Epithelial cell of prostate (primary cell): ENCODE data around the gene HNRNPL.

Experiments
- DNase-seq: peaks from one replicate; pipeline ENCODE4 v3.0.0-alpha.2; 2011; ENCODE audit warnings: low read depth, low spot score
- H3K27ac ChIP-seq: fragments of 450-650 bp; 2 replicates; pipeline ENCODE4 v1.5.1; 2017; ENCODE audit warnings: mild to moderate bottlenecking

Gene HNRNPL

DNA sequence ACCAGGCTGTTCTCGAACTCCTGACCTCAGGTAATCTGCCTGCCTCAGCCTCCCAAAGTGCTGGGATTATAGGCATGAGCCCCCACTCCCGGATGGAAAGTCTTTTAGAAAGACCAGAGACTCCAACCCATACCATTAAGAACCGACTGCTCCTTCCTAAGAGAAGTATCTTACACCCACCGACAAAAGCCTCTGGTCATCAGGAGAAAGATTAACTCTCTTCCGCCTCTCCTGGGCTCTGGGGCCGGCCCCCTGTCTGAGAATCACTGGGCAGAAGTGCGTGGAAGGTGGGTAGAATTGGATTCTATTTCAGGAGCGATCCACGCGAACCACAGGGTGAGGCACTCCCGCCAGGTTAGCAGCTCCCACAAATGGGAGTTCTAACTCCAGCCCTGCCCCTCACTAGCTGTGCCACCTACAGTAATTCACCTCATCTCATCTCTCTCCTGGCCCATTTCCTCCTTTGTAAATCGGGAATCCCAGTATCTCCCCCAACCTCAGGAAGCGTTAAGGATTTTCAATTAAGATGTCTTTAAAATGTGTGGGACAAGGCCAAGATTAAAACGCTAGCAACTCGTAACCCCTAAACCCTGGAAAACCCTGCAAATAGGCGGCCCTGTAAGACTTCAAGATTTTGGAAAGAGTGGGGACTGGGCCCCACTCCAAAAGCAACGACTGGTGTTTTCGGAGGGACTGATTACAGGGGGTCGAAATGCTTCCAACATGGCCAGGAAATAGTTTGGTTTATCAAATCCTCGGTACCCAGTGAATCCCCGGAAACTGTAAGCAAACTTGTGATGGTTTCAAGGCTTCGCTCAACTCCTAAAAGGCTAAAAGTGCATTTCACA lies 1.3 kb downstream of the HNRNPL start:
- H3K27ac ChIP-seq, result peak overlapping the region; percentile 99
- DNase-seq, result no peak

DNA sequence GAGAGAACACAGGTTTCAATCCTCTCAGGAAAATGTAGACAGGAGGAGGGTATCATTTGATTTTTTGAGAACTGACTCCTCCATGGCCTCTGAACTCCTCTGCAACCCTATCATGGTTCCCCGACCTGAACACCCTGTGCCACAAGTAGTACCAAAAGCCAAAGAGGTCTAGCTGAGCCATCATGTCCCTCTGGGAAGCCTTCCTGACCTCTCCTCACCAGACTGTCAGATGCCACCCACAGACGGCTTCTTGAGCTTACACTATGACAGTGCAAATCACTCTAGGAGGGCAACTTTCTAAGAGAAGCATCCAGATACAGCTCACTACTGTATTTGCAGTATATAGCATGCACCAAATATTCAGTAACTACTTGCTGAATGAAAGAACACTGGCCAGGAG lies 3.7 kb downstream of the HNRNPL start:
- DNase-seq, result no peak
- H3K27ac ChIP-seq, result no peak overlapping the region

DNA sequence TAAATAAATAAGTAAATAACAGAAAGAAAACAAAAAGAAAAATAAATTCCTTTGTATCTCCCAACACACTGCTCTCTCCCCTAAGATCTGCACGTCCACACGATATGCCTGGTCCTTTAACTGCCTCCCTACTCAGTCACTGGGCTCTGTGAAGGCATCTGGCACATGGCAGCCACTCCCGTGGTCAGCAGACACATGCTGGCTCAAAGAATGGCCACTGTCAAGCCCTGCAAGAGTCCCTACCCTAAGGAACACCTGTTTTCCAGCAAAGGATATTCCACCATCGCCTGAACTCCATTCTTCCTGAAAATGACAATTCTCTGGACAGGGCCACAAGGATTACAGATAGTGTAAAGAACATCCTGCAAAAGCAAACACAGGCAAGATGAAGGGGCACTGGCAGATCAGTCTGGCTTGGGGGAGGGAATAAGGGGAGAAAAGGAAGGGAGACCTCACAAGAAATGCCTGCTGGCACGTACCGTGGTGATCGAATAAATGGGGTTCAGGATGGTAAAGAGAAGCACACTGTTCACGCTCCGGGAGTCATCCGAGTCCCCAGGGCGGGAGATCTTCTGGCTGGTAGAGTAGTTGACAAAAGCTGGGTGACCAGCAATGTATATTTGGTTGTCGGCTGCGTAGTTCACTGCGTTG lies 4.3 kb downstream of the HNRNPL start:
- no peak overlapping the region for H3K27ac ChIP-seq
- DNase-seq, result no peak

DNA sequence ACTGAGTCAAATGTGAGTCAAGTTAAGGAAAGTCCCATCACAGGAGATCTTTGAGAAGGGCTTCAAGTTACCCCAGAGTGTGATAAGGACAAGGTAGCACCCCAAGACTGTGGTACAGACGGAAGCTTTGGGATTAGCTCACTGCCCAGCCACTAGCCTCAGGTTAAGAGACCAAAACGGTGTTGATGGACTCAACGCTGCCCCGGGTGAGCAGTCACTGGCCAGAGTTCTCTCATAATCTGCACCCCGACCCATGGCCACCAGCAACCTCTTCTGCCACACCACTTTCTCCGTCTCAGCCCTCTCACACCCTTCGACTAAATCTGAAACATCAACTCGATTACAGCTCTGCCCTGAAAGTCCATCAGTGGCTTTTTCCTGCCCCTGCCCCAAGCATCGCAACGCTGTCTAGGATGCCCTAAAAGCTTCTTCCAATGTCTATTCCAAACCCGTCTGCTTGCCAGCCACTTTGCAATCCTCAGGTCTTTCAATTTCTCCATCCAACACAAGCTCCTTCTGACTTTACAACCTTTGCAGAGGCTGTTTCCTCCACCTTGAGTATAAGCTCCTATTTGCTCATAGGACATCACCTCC lies 5.6 kb downstream of the HNRNPL start:
- DNase-seq, result no peak
- no peak overlapping the region for H3K27ac ChIP-seq

DNA sequence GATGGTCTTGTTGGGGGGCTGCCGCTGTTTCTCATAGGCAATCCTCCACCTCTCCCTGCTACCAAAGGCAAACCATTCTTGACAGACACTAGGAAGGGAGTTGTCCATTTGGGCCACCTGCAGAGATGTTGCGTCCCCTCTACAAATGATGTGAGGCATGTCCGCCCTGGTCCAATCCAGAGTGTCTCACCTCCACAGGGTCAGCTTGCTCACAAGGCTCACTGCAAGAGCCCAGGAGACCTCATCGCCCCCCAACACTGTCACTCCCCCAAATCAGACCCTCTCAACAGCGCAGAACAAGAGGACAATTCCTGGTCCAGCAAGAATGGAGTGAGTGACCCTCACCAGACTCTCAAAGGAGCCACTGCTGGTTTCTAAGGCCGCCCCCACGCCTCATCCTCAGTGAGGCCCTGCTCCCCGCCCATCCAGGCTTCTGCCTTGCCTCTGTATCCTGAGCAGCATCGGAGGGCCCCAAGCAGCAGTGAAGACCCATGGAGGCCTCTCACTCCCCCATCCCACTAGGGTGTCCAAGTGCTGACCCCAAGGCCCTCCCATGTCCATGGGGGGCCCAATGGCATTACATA lies 6.5 kb downstream of the HNRNPL start:
- no peak for DNase-seq
- H3K27ac ChIP-seq, result no peak overlapping the region

DNA sequence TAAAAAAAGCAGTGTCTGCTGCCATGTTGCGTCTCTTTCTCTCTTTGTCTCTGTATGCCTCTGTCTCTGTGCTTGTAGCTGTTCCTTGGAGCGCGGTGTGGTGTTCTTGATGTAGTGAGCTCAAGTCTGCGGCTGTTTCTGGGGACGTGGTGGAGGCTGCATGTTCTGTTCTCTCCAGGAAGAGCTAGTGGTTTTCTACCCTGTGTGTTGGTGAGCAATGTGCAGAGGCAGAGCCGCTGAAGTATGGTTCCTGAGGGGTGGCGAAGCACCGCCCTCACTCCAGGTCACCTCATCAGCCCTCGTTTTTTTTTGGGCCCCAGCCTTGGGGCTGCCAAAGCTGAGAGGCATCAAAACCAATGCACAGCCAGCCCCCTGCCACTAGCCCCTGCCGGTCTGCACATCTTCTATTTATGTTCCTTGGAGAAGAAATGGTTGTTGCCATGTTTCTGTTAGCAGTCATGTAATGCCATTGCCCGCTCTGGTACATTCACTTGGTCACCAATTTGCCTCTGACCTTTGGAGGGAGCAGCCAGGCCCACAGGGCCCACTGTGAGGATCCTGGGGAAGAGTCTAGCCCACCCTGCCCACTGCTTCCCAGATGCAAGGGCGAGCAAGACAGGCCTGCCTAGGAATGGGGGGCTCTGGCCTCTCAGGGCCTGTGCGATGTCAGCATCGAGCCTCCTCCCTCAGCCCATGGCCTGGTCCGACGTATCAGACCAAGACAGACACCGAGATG lies 7.2 kb downstream of the HNRNPL start:
- H3K27ac ChIP-seq, result no peak overlapping the region

DNA sequence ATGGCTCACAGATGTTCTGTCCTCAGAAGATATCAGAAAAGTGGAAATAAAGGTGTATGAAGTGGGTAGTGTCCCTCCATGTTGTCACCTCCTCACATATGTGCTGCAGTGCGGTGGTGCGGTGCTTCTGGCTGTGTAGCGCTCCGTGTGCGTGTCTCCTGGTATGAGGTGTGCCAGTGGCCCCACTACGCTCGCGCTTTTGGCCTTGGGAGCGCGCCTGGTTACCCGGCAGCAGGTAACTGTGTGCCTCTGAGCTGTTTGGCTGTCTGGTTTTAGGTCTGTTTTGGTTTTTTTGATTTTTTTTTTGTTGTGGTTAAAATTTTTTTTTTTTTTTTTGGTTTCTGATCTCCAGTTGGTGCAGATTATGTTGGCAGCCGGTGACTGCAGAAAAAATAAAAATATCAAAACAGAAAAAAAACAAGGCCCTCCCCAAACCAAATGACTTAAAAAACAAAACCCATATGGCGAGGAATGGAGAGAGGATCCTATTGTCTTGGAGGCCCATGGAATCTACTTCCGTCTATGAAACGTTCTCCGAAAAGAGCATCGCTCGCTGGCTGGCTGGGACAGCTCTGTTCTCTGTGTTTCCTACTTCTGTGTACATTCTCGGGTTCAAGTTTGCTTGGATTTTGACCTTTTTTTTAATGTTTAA lies 7.9 kb downstream of the HNRNPL start:
- DNase-seq, result no peak
- H3K27ac ChIP-seq, result no peak overlapping the region

More for the DNA sequence above, 7.2 kb downstream of the HNRNPL start:
- DNase-seq, result no peak

DNA sequence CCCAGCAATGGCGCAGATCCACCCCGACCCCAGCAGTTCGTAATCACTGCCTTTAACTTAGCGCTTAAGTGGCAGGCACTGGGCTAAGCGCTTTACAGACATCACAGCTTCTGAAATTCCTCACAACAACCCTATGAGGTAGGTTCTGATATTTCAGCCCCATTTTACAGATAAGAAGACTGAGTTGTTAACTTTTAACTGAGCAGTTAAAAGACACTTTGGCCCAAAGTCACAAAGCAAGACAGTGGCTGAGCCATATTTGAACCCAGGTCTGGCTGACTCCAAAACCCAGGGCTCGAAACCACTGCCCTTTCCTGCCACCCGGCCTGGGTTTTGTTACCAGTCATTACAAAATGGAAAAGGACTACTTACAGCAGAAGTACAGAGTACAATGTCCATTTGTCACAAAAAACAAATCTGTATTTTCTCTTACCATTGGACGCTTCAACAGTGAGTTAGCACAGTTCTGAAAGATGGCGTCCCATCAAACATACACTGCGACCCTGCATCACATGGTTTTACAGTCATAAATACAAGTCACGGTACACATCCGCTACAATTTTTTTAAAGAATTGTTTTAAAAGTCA lies 8.5 kb downstream of the HNRNPL start:
- peak overlapping the region; percentile 91 for H3K27ac ChIP-seq
- DNase-seq, result no peak

DNA sequence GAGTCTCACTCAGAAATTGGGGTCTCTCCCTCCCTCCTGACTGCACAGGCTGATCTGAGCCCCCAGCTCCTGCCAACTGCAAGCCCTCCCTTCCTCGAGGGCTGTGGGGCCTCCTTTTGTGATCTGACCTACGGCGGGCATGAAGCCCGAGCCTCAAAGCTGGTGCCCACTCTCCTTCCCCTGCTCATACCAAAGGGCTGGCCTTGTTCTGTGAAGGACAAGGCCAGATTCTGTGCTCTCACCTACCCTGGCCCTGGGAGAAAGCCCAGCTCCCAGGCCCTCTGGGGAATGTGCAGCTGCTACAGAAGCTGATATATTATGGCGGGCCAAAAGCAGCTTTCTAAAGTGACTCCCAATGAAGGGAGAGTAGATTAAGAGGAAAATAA lies 9.2 kb downstream of the HNRNPL start:
- DNase-seq, result no peak
- peak overlapping the region; percentile 91 for H3K27ac ChIP-seq

DNA sequence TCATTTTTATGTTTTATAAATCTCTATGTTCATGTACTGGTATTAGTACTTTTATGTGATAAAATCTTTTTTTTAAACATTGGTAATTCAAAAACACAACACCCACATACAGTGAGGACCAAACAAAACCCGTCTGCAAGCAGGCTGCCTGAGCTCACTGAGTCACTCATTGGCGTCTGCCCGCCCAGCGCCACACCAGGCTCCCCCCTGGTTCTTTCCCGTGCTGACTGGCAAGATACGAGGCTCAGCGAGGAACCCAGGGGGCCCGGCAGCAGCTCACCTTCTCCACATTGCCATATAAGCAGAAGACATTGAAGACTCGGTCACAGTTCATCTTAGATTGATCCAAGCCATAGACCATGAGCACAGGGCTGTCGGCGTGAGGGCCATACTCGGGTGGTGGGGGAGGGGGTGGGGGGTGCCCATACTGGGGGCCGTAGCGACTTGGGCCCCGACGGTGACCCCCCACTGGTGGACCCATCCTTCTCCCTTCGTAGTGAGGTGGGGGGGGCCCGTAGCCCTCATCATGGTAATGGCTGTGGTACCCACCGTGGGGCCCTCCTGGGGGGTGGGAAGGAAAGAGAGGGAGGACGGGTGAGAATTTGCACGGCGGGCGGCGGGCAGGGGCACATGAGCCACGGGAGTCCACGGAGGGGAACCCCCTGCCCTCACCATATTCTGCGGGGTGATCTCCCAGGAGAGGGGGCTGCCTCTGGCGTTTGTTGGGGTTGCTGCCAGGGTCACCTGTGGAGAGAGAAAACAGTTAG lies 9.8 kb downstream of the HNRNPL start:
- peak overlapping the region; percentile 91 for H3K27ac ChIP-seq
- no peak for DNase-seq

DNA sequence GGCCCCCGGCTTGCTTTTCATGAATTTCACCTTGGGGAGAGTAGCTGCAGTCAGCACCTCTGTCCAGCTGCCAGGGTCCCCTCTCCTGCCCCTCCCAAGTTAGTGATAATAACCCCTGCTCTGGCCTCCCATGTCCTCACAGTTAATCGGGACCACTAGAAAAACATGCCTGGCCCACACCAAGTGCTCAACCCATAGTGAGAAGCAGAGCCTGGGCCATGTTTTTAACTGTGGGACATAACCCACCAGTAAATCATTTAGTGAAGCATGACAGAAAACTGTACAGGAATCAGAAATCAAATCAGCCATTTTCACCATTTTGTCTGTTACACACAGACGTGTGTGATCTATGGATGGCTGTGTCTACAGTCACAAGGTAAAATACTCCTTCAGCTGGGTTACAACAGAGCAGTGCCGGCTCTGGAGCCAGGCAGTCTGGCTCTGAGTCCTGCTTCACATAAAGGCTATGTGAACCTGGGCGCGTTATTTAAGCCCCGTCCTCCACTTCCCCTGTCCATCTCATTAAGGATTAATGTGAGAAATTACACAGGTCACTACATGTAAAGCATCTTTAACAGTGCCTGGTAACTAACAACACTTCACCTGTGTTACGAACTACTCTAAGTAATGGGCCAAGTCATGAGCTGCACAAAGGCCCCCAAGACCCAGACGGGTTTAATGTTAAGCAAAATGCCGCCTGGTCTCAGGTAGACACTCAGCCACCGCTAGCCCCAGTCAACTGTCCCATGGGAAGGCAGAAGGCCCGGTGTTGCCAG lies 10.6 kb downstream of the HNRNPL start:
- peak overlapping the region; percentile 91 for H3K27ac ChIP-seq
- no peak for DNase-seq

DNA sequence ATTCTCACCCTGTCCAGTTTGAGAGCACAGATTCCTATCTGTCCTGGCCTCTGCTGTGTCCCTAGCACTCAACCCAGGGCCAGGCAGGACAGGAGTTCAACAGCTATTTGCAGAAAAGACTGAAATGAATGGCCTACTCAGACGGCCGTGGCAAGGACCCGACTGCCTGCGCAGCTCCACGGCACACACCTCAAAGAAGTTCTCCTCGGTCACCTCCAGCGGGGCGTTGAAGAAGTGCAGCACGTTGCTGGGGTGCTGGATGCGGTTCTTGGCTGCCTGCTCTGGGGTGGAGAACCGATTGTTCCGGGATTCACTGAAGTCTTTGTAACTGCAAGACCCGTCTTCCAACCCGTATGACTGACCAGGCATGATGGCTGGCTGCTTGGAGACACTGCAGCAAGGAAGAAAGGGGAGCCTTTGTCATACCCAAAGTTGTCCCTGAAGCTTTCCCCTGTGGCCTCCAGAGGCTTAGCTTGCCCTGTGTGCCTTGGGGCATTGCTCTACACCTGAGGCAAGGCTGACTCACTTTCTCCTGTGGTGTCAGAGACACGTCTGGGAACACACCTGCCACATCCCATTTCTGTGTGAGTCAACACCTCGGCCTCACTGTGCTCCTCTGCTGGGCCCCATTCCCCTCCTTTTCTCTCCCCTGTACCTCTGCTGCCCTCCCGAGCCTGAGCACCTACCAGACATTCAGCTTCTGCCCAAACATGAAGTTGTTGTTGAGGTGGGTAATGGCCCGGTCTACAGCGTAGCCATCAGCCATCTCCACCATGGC lies 11.4 kb downstream of the HNRNPL start:
- peak; percentile 90 for DNase-seq
- H3K27ac ChIP-seq, result peak overlapping the region; percentile 91

DNA sequence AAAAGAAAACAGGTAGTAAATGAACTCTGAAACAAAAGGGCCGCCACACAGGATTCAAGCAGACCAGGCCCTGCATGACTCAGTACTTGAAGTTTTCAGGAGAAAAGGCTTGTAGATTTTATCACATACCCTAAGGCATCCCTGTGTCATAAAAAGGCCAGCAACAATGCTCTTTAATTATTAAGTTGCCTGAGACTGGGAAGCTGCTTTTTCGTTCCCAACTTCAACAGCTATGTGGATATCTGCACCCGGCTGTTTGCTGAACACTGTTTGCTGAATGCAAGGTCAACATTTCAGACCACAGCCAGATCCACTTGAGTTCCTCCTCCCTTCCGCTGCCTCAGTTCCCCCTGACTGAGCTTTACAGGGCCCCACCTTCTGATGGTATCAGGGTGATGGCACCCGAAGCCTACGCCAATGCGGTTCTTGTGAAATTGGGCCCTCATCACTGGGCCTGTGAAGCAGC lies 12.1 kb downstream of the HNRNPL start:
- DNase-seq, result peak; percentile 73
- peak overlapping the region; percentile 91 for H3K27ac ChIP-seq

DNA sequence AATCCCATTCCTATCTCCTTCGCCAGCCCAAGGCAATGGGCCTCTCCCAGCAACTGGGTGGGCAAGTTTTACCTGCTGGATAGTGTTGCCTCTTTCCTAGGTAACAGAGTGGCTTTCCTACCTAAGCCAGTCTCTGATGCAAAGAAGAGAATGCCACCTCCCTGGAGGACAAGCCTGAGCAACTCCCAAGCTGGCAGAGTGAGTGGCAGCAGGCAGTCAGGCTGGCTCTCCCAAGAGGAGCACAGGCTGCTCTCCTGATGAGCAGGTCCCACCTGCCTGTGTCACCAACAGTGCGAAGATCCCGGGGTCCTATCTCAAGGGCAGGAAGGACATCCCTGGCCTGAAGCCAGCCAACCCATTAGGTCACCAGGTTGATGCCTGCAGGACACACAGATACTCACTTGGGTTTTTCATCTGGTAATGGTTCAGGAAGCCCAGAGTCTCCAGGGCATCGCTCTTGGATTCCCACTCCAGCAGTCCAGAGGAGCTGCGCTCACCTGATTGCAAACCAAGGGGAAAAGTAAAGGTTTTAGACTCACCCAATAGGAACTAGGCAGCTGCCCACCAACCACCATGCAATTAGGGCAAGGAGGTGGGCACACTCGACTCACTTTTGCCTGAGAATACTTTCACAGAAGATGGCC lies 12.7 kb downstream of the HNRNPL start:
- H3K27ac ChIP-seq, result peak overlapping the region; percentile 91
- no peak for DNase-seq

DNA sequence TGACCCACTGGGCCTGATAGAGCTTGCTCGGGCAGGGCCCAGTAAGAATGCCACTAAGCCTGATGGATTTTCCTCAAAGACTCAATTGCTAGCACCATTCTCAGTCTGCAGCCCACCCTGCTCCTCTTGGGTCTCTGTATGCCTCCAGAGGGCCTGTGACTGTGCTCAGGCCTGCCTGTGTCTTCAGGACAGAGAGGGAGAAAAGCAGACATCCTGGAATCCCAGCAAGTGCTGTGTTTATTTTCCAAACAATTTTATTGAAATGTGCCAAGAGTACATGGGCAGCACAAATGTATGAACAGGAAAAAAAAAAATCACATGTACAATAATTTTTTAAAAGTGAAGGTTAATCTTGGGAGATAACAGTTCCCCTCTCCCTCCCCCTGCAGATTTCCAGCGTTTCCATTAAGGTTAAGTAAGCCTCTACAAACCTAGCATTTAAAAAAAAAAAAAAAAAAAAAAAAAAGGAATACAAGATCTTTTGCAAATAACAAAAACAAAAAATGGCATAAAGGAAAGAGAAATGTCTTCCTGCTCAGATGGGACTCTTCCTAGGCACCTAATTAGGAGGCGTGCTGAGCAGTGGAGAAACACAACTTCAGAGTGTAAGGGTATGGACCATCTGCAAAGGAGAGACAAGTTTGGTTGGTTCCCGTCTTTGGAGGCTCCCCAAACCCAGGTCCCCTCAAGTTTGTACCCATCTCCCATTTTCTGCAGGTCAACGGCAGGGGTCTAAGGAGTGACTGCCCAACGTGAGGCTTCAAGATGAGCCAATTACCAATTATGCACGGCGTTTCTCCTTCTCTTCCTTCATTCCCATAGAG lies 13.4 kb downstream of the HNRNPL start:
- peak overlapping the region; percentile 91 for H3K27ac ChIP-seq
- no peak for DNase-seq

DNA sequence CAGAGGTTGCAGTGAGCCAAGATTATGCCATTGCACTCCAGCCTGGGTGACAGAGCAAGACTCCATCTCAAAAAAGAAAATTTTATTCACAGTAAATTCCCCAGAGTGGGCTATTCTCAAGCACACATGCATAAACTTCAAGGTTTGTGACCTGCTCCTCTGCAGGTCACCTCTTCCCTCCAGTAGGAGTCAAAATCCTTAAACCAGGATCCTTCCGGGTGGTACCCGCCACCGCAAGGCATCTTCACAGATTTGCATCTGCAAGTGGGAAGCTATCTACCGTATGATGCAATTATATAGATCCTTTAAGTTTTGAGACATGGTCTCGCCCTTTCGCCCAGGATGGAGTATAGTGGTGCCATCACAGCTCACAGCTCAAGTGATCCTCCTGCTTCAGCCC lies 15.2 kb downstream of the HNRNPL start:
- peak overlapping the region; percentile 91 for H3K27ac ChIP-seq
- DNase-seq, result no peak
